HG03521 (cell line): Measurements from ENCODE around the gene POC1B.

Source experiments
- ATAC-seq: cut with Tn5 transposase; IDR thresholded peaks from one replicate; pipeline ENCODE4 v1.9.1; 2021; ENCODE audit warnings: mild to moderate bottlenecking, moderate library complexity; ENCODE audit not compliant: unreplicated experiment

Gene POC1B

GRCh38 chr12:89390802-89391673, 134.8 kb downstream of the POC1B start:
- no peak for ATAC-seq

- no peak for ATAC-seq
Measured at GRCh38 chr12:89389755-89390661, 135.8 kb downstream of the POC1B start.

GRCh38 chr12:89386138-89386537, 139.7 kb downstream of the POC1B start:
- no peak for ATAC-seq

- no peak for ATAC-seq
Measured at GRCh38 chr12:89384807-89385206, 141.0 kb downstream of the POC1B start.

GRCh38 chr12:89384050-89384758, 141.6 kb downstream of the POC1B start:
- ATAC-seq: no peak

GRCh38 chr12:89383235-89384049, 142.4 kb downstream of the POC1B start:
- no peak for ATAC-seq

GRCh38 chr12:89382328-89382727, 143.5 kb downstream of the POC1B start:
- no peak for ATAC-seq

GRCh38 chr12:89379839-89380467, 145.9 kb downstream of the POC1B start:
- no peak for ATAC-seq

- no peak for ATAC-seq
Measured at GRCh38 chr12:89379148-89379838, 146.6 kb downstream of the POC1B start.

GRCh38 chr12:89376844-89377243, 149.0 kb downstream of the POC1B start:
- ATAC-seq: no peak

GRCh38 chr12:89376202-89376529, 149.7 kb downstream of the POC1B start:
- no peak for ATAC-seq

- ATAC-seq: no peak
Measured at GRCh38 chr12:89373763-89374572, 151.9 kb downstream of the POC1B start.

GRCh38 chr12:89372584-89373370, 153.1 kb downstream of the POC1B start:
- no peak for ATAC-seq

GRCh38 chr12:89370850-89371249, 155.0 kb downstream of the POC1B start:
- ATAC-seq: no peak

GRCh38 chr12:89370421-89370831, 155.4 kb downstream of the POC1B start:
- ATAC-seq: no peak
